Activated naive CD8-positive, alpha-beta T cell treated with anti-CD3 and anti-CD28 coated beads, Interleukin-2, amount 10 ng/mL, durations not matched to agents 7 days and 5 days (primary cell): ENCODE results near the gene GCH1. TPM values are rescaled to one million over a fixed set of nuclear protein-coding genes. Genes with fewer than 3 reads are reported as not detected.

Experiments used
- ATAC-seq: fragments of 150-1000 bp; cut with Tn5 transposase; one replicate; pipeline ENCODE4 v1.10.0; 2021; ENCODE audit warnings: low read depth, moderate library complexity
- POLR2A ChIA-PET: fragments of 350-600 bp; sonication (Branson Sonifier 250); formaldehyde crosslinking; loops from one replicate; lab custom pipeline; 2021; ENCODE audit warnings: antibody characterized with exemption; lab: Charles Lee
- DNase-seq: peaks from one replicate; pipeline ENCODE4 v3.0.0; 2021
- H3K27ac Mint-ChIP-seq: one replicate; pipeline ENCODE4 v1.8.0; 2022; ENCODE audit warnings: mild to moderate bottlenecking, mixed read lengths
- H3K27me3 Mint-ChIP-seq: one replicate; pipeline ENCODE4 v1.8.0; 2022; ENCODE audit warnings: mild to moderate bottlenecking, moderate library complexity, mixed read lengths
- H3K36me3 Mint-ChIP-seq: one replicate; pipeline ENCODE4 v1.8.0; 2021; ENCODE audit warnings: mild to moderate bottlenecking, mixed read lengths
- H3K4me1 Mint-ChIP-seq: one replicate; pipeline ENCODE4 v1.8.0; 2021; ENCODE audit warnings: mixed read lengths
- H3K4me3 Mint-ChIP-seq: one replicate; pipeline ENCODE4 v1.8.0; 2022; ENCODE audit warnings: mild to moderate bottlenecking, moderate library complexity, mixed read lengths
- H3K9me3 Mint-ChIP-seq: one replicate; pipeline ENCODE4 v1.8.0; 2021; ENCODE audit warnings: mixed read lengths
- total RNA-seq, 2 experiments: library from RNA; stranded (reverse); gene quantifications; one replicate each; pipeline ENCODE4 v1.2.3, GENCODE V29; 2021

The GCH1 gene
- total RNA-seq, 2 experiments from 2014 or later: 46.4 to 47.3 TPM

DNA sequence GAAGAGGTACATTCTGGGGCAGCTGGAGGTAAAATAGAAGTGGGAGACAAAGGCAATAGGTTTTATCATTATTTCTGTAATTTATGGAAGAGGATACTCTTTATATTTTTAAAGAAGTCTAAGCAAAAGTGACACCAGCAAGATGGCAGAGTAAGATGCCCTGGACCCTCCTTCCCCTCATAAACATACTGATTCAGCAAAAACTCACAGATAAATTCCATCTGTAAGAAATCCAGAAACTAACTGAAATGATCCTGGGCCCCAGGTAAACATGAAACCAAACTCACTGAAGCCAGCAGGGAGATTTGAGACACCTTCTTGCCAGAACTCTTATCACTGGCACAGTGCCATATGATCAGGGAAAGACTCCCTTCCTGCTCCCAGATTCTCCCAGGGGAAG is 79.9 kb downstream of the GCH1 start:
- POLR2A ChIA-PET: no interaction called here
- Mint-ChIP-seq H3K36me3 (no peaks in the 10 kb centered on the region), H3K4me3 (no peak overlapping the region), H3K27ac (no peak overlapping the region), H3K27me3 (peaks cover 7% of the 10 kb centered on the region), H3K9me3 (peaks cover 12% of the 10 kb centered on the region), H3K4me1 (no peaks in the 10 kb centered on the region)
- DNase-seq: no peak
- ATAC-seq: no peak

DNA sequence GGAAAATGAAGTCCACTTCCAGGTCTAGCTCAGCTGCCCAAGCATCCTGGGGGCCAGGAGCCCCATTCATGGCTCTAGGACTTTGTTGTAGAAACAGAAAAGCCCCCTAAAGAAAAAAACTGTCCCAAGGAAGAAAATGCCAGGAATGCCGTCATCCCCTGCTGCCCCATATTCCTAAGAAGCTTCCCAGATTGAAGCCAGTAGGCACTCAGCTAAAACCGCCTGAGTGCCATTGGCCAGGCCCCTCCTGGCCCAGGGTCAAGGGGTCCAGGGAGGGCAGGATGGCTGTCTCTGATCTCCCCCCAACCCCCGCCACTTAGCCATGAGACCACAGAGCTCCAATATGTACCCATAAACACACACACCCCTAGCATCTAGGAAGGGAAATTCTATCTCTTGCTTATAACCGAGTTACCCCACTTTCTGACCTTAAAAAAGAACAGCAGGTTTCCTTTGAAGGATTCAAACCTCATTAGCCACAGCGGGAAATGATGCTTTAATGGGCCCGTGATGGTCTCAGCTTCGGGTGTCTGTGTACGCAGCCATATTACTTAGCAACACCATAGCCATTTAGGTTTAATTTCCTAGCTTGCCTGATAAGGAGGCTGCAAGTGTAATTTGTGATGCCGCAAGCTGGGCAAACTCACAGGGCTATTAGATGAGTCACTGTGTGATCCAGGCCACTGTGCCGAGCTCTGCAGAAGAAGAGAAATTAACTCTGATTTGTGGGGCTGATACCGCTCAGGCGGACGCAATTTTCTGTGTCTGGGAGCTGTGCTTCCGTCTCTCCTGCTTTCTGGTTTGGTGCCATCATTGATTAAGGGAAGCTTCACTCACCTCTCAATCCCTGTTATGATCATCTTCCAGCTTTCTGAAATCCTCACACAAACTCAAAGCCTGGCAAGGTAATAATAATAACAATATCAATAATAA is 84.2 kb downstream of the GCH1 start:
- Mint-ChIP-seq H3K27me3 (peaks cover 2% of the 10 kb centered on the region), H3K4me3 (no peak overlapping the region), H3K36me3 (no peaks in the 10 kb centered on the region), H3K4me1 (no peaks in the 10 kb centered on the region), H3K27ac (no peak overlapping the region), H3K9me3 (no peaks in the 10 kb centered on the region)
- DNase-seq (no peak), ATAC-seq (no peak)
- POLR2A ChIA-PET: no interaction called here

DNA sequence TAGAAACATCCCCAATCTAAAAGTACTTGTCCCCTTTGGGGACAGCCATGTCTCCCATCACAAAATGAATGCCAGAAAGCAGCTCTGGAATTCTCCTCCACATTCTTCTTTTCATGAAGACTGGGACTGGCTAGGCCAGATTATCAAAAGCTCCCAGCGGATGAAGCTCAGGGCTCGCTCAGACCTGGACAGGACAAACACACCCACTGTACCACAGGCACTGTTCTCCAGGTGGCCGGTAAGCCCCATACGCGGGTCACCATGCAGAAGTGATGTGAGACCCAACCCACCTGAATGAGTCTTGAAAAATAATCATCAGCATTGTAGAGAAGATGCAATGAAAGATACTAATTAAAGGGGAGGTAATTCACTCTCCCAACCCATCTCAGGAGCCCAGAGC is 85.1 kb downstream of the GCH1 start:
- no peak for DNase-seq
- no peak for ATAC-seq
- peaks cover 2% of the 10 kb centered on the region for H3K27me3 Mint-ChIP-seq
- no peaks in the 10 kb centered on the region for H3K36me3 Mint-ChIP-seq
- no peaks in the 10 kb centered on the region for H3K9me3 Mint-ChIP-seq
- no peak overlapping the region for H3K27ac Mint-ChIP-seq
- POLR2A ChIA-PET: no interaction called here
- H3K4me3 Mint-ChIP-seq: no peak overlapping the region
- no peaks in the 10 kb centered on the region for H3K4me1 Mint-ChIP-seq

DNA sequence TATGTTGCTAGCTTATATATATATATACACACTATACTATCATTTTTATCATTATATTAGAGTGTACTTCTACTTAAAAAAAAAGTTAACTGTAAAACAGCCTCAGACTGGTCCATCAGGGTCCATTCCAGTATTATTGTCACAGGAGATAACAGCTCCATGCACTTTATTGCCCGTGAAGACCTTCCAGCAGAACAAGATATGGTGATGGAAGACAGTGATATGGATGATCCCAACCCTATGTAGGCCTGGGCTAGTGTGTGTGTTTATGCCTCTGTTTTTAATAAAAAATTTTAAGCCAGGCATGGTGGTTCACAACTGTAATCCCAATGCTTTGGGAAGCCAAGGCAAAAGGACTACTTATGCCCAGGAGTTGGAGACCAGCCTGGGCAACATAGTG is 86.2 kb downstream of the GCH1 start:
- Mint-ChIP-seq H3K4me3 (no peak overlapping the region), H3K27ac (no peak overlapping the region), H3K9me3 (no peaks in the 10 kb centered on the region), H3K27me3 (peaks cover 2% of the 10 kb centered on the region), H3K36me3 (no peaks in the 10 kb centered on the region), H3K4me1 (no peaks in the 10 kb centered on the region)
- POLR2A ChIA-PET: no interaction called here
- DNase-seq (no peak), ATAC-seq (no peak)

DNA sequence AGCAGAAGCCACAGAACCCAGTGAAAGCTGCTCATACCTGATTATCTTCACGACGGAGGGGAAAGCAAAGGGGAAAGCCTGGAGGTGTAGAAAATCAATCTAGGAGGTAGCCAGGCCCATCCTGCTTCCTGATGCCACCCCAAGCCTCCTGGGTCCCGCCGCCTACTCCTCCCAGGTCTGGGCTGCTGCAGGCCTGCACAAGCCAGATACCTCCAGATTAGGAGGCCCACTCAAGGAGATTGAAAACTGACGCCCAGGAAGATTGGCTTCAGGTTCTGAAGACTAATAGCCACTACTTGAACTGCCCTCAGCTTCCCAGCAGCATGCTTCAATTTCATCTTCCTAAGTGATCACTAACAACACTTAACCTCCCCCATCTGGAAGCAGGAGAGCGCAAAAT is 87.1 kb downstream of the GCH1 start:
- Mint-ChIP-seq H3K9me3 (no peaks in the 10 kb centered on the region), H3K4me1 (no peaks in the 10 kb centered on the region), H3K4me3 (no peak overlapping the region), H3K27me3 (peaks cover 2% of the 10 kb centered on the region), H3K27ac (no peak overlapping the region), H3K36me3 (no peaks in the 10 kb centered on the region)
- ATAC-seq (no peak), DNase-seq (no peak)
- POLR2A ChIA-PET: no interaction called here

DNA sequence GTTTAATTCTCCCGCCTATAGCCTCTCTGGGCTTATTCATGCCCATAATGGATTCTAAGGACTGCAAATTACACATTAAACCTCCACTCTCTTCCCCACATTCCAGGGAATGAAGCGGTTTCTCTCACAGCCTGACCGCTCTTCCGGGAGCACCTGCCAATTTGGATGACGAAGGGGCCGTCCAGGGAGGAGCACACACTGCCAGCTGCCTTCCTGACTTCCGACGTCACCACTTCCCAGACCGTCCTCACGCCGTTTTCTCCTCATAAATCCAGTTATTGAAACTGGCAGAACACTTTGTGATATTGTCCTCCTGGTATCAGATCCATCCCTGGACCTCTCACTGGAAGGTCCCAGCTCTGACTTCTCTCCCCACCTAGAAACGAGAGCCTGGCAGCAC is 87.6 kb downstream of the GCH1 start:
- DNase-seq: no peak
- no peak for ATAC-seq
- H3K4me1 Mint-ChIP-seq: no peaks in the 10 kb centered on the region
- no peak overlapping the region for H3K27ac Mint-ChIP-seq
- H3K9me3 Mint-ChIP-seq: no peaks in the 10 kb centered on the region
- H3K27me3 Mint-ChIP-seq: peaks cover 4% of the 10 kb centered on the region
- H3K4me3 Mint-ChIP-seq: no peak overlapping the region
- POLR2A ChIA-PET: no interaction called here
- no peaks in the 10 kb centered on the region for H3K36me3 Mint-ChIP-seq

DNA sequence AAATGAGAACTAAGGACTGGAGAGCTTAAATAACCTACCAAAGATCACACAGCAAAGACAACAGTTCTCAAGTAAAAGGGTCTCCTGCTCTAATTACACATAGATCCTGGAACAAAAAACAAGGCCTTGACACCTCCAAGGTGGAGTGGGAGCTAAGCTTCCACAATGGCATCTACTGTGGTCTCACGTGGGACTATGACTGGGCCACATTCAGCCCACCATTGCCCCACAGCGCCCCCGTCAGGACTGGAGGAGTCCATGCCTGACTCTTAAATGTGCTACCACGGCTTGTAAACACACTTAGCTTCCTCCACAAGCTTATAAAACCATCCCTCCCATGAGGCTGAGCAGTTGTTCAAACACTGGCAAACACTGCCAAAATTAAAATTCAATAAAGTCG is 88.5 kb downstream of the GCH1 start:
- POLR2A ChIA-PET: no interaction called here
- peak; percentile 40 for DNase-seq

DNA sequence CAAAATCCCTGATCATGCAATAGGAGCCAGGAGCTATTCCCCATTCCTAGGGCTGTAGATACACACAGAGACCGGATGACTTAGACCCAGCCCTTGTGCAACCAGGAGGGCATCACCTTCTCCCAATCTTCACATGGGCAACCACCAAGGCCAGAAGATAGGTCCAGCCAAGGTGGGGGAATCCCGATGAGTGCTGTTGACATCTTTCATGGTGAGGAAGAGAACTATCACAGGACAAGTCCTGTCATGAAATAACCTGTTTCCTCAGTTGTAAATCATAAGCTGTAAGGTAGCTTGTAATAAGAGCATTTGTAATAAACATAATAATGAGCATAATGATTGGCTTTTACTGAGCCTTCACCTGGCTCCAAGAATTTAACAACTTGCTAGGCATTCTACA is 89.5 kb downstream of the GCH1 start:
- no peaks in the 10 kb centered on the region for H3K9me3 Mint-ChIP-seq
- no peaks in the 10 kb centered on the region for H3K36me3 Mint-ChIP-seq
- no peak overlapping the region for H3K4me3 Mint-ChIP-seq

More for the DNA sequence above, 88.5 kb downstream of the GCH1 start:
- Mint-ChIP-seq H3K4me3 (no peak overlapping the region), H3K36me3 (no peaks in the 10 kb centered on the region), H3K9me3 (no peaks in the 10 kb centered on the region), H3K4me1 (no peaks in the 10 kb centered on the region), H3K27ac (no peak overlapping the region), H3K27me3 (peaks cover 4% of the 10 kb centered on the region)
- ATAC-seq: no peak

DNA sequence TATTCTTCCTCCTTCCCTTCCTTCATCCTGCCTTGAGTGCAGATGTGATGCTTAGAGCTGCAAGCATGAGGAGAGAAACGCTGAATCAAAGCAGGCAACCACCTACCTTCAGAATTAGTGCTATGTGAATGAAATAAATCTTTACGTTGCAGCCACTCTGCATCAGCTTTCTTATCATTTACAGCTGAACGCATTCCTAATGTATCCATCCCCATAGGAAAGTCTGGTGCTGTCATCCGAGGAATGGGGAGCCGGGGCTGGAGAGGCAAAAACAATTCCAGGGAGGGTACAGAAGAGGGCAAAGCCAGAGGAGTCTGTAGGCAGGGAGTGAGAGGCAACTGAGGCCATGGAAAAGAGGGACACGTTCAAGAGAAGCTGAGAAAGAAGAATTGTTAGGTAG is 90.0 kb downstream of the GCH1 start:
- DNase-seq (no peak), ATAC-seq (no peak)
- POLR2A ChIA-PET: no interaction called here
- H3K4me3 Mint-ChIP-seq: no peak overlapping the region
- H3K36me3 Mint-ChIP-seq: no peaks in the 10 kb centered on the region
- no peaks in the 10 kb centered on the region for H3K9me3 Mint-ChIP-seq
- H3K4me1 Mint-ChIP-seq: no peaks in the 10 kb centered on the region
- peaks cover 4% of the 10 kb centered on the region for H3K27me3 Mint-ChIP-seq
- no peak overlapping the region for H3K27ac Mint-ChIP-seq

More for the DNA sequence above, 89.5 kb downstream of the GCH1 start:
- ATAC-seq (no peak), DNase-seq (no peak)
- H3K27ac Mint-ChIP-seq: no peak overlapping the region
- POLR2A ChIA-PET: no interaction called here
- peaks cover 4% of the 10 kb centered on the region for H3K27me3 Mint-ChIP-seq
- H3K4me1 Mint-ChIP-seq: no peaks in the 10 kb centered on the region

DNA sequence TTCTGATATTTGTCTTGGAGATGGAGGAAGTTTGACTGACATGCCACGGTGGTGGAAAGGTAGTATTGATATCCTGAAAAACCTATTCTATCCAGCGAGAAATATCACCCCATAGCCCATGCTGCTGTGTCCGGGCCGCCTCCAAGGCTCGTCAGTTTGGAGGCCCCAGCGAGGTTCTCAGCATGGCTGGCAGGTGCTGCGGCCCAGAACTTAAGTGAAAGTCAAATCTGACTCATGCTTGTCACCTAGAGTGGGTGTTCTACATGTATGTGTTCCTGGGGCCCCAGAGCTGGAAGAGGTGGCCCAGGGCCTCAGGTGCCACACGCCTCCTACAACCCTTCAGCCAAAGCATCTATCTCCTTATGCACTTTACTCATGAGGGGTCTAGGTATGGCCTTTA is 92.9 kb downstream of the GCH1 start:
- no peaks in the 10 kb centered on the region for H3K36me3 Mint-ChIP-seq
- H3K4me3 Mint-ChIP-seq: no peak overlapping the region
- no peak overlapping the region for H3K27ac Mint-ChIP-seq
- H3K27me3 Mint-ChIP-seq: peaks cover 4% of the 10 kb centered on the region
- H3K9me3 Mint-ChIP-seq: no peaks in the 10 kb centered on the region
- no peak for ATAC-seq
- peaks cover 7% of the 10 kb centered on the region for H3K4me1 Mint-ChIP-seq
- POLR2A ChIA-PET: no interaction called here
- no peak for DNase-seq

DNA sequence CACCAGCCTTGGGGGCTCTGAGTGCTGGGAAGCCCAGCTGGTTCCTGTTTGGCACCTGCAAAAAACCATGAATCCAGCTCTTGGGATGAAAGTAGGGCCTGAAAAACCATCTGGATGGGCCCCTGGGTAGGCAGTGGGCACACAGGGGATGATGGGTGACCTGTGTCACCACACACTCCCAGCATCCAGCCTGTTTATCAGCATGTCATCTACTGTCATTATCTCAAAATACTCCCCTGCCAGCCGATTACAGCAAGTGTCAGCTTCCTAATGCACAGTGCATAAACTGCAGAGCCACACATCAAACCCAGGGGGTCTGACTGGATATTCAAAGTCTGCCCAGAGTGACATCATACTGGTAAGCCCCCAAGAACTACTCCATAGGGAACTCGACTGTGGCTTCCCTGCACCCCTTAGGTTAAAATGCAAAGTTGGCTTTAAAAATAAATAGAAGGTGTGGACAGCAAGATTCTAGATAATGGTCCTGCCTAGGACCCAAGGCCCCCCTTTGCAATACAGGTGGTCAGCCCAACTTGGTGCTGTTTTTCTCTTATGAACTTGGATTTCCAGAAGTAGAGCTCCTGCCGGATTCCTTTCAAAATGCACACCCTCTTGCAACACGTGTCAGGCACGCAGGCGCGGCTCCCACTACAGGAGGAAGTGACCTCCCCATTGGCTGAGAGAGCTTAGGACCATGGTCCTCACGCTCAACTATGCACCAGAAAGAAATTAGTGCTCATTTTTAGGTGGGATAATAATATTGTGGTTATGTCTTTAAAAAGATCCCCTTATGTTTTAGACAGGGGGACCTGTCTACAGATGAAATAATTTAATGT is 94.1 kb downstream of the GCH1 start:
- ATAC-seq: no peak
- H3K27ac Mint-ChIP-seq: no peak overlapping the region
- POLR2A ChIA-PET: no interaction called here
- H3K9me3 Mint-ChIP-seq: no peaks in the 10 kb centered on the region
- H3K36me3 Mint-ChIP-seq: no peaks in the 10 kb centered on the region
- no peak for DNase-seq
- peaks cover 7% of the 10 kb centered on the region for H3K4me1 Mint-ChIP-seq
- H3K27me3 Mint-ChIP-seq: peaks cover 2% of the 10 kb centered on the region
- H3K4me3 Mint-ChIP-seq: no peak overlapping the region

DNA sequence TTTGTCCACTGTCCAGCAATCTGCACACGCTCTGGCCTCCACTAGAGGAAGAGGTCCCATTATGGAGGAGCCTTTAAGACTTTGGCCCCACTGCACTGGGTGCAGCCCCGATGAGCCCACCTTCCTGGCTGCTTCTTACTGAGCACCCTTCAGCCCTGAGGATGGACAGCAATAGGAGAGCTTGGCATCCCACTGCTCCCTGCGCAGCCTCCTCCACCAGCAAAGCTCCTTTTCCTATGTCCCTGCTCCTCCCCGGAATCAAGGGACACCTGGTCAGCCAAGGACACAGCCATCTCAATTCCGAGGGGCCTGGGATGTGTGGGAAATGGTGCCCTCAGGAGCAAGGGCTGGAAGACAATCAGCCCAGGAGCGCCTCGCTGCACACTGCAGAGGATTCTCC is 94.7 kb downstream of the GCH1 start:
- H3K36me3 Mint-ChIP-seq: no peaks in the 10 kb centered on the region
- POLR2A ChIA-PET: no interaction called here
- H3K9me3 Mint-ChIP-seq: no peaks in the 10 kb centered on the region
- H3K27me3 Mint-ChIP-seq: peaks cover 2% of the 10 kb centered on the region
- DNase-seq (no peak), ATAC-seq (no peak)
- no peak overlapping the region for H3K27ac Mint-ChIP-seq
- no peak overlapping the region for H3K4me3 Mint-ChIP-seq
- peaks cover 7% of the 10 kb centered on the region for H3K4me1 Mint-ChIP-seq

DNA sequence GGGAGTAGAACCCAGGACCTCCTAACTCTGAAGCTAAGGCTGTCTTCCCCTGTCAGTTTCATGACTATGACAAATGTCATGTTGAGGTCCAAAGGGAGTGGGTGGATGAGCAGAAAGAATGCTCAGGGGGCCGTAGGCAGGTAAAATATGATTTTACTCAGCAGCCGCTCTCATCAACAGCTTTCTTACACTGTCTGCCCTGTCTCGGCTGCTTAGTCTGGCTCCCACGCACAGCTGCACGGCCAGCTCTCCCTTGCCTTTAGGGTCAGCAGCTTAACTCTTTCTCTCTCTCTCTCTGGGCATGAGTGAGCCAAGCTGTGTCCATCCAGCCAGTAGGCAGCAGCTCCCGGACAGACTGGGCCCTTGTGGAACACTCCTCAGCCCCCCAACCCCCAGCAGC is 95.2 kb downstream of the GCH1 start:
- ATAC-seq: no peak
- POLR2A ChIA-PET: no interaction called here
- peaks cover 2% of the 10 kb centered on the region for H3K27me3 Mint-ChIP-seq

DNA sequence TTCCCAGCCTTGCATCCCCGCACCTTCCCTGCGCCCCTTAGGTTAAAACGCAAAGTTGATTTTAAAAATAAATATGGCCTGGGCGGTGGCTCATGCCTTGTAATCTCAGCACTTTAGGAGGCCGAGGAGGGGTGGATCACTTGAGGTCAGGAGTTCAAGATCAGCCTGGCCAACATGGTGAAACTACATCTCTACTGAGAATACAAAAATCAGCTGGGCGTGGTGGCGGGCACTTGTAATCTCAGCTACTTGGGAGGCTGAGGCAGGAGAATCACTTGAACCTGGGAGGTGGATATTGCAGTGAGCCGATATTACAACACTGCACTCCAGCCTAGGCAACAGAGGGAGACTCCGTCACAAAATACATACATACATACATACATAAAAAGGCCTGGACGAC is 96.0 kb downstream of the GCH1 start:
- Mint-ChIP-seq H3K4me3 (no peak overlapping the region), H3K27ac (no peak overlapping the region), H3K27me3 (peaks cover 2% of the 10 kb centered on the region), H3K9me3 (no peaks in the 10 kb centered on the region), H3K36me3 (no peaks in the 10 kb centered on the region), H3K4me1 (peaks cover 7% of the 10 kb centered on the region)
- ATAC-seq: no peak
- DNase-seq: no peak
- POLR2A ChIA-PET: no interaction called here

More for the DNA sequence above, 95.2 kb downstream of the GCH1 start:
- DNase-seq: no peak
- no peak overlapping the region for H3K4me3 Mint-ChIP-seq
- H3K36me3 Mint-ChIP-seq: no peaks in the 10 kb centered on the region
- H3K4me1 Mint-ChIP-seq: peaks cover 7% of the 10 kb centered on the region
- H3K27ac Mint-ChIP-seq: no peak overlapping the region
- H3K9me3 Mint-ChIP-seq: no peaks in the 10 kb centered on the region
